Trophoblast cell (in vitro differentiated cells and primary cell): Measurements from ENCODE around the gene CETP.
"Not testable (repeated sequence)": the region's sequence is repeated elsewhere in the genome, so short reads cannot be mapped to it uniquely, and the experiment has no call there.

Experiments
- DNase-seq, 2 donors: peaks; one replicate each; pipeline ENCODE4 v3.0.0-alpha.2; 2016
- H2AFZ ChIP-seq: 2 replicates; pipeline ENCODE4 v1.6.1; 2013; ENCODE audit warnings: low read length, moderate library complexity, mild to moderate bottlenecking; ENCODE audit not compliant: insufficient read depth, poor library complexity
- H2AK5ac ChIP-seq: 2 replicates; pipeline ENCODE4 v1.6.1; 2013; ENCODE audit warnings: mild to moderate bottlenecking, low read length
- H2BK120ac ChIP-seq: 2 replicates; pipeline ENCODE4 v1.6.1; 2013; ENCODE audit warnings: low read length, mild to moderate bottlenecking, moderate library complexity; ENCODE audit not compliant: insufficient read depth, poor library complexity
- H2BK12ac ChIP-seq: 2 replicates; pipeline ENCODE4 v1.6.1; 2013; ENCODE audit warnings: mild to moderate bottlenecking, low read length, moderate library complexity
- H2BK5ac ChIP-seq: 2 replicates; pipeline ENCODE4 v1.6.1; 2013; ENCODE audit warnings: low read length, low read depth, moderate library complexity, mild to moderate bottlenecking; ENCODE audit not compliant: poor library complexity
- H3K14ac ChIP-seq: 2 replicates; pipeline ENCODE4 v1.6.1; 2013; ENCODE audit warnings: mild to moderate bottlenecking, low read length
- H3K18ac ChIP-seq: 2 replicates; pipeline ENCODE4 v1.6.1; 2013; ENCODE audit warnings: mild to moderate bottlenecking, low read length
- H3K23ac ChIP-seq: 2 replicates; pipeline ENCODE4 v1.6.1; 2013; ENCODE audit warnings: low read length
- H3K27ac ChIP-seq: 2 replicates; pipeline ENCODE4 v1.5.1; 2013; ENCODE audit warnings: low read depth, mild to moderate bottlenecking, inconsistent platforms, low read length, moderate library complexity
- H3K27me3 ChIP-seq: 2 replicates; pipeline ENCODE4 v1.6.1; 2013; ENCODE audit warnings: inconsistent platforms, mild to moderate bottlenecking, low read length, moderate library complexity; ENCODE audit not compliant: insufficient read depth
- H3K36me3 ChIP-seq, 2 experiments: 1 replicate in 1 of 2; 2 replicates in 1 of 2; pipeline ENCODE4 v1.6.1; 2013; ENCODE audit warnings: low read length in 2 of 2, mild to moderate bottlenecking in 2 of 2, moderate library complexity in 1 of 2; ENCODE audit not compliant: insufficient read depth in 2 of 2, control insufficient read depth in 1 of 2
- H3K4ac ChIP-seq: 2 replicates; pipeline ENCODE4 v1.6.1; 2013; ENCODE audit warnings: low read depth, mild to moderate bottlenecking, low read length, moderate library complexity
- H3K4me1 ChIP-seq, 2 experiments: 1 replicate in 1 of 2; 2 replicates in 1 of 2; pipeline ENCODE4 v1.6.1; 2013; ENCODE audit warnings: low read length in 2 of 2, mild to moderate bottlenecking in 2 of 2, moderate library complexity in 1 of 2; ENCODE audit not compliant: insufficient read depth in 2 of 2, control insufficient read depth in 1 of 2
- H3K4me2 ChIP-seq: 2 replicates; pipeline ENCODE4 v1.6.1; 2013; ENCODE audit warnings: inconsistent platforms, mild to moderate bottlenecking, low read length, moderate library complexity
- H3K4me3 ChIP-seq: 2 replicates; pipeline ENCODE4 v1.5.1; 2013; ENCODE audit warnings: mild to moderate bottlenecking, low read depth, low read length, inconsistent platforms
- H3K79me1 ChIP-seq: one replicate; pipeline ENCODE4 v1.6.1; 2013; ENCODE audit warnings: low read length
- H3K79me2 ChIP-seq: 2 replicates; pipeline ENCODE4 v1.6.1; 2013; ENCODE audit warnings: low read length, mild to moderate bottlenecking; ENCODE audit not compliant: control insufficient read depth, insufficient read depth, poor library complexity
- H3K9ac ChIP-seq: 2 replicates; pipeline ENCODE4 v1.6.1; 2013; ENCODE audit warnings: mild to moderate bottlenecking, low read length
- H3K9me3 ChIP-seq: 2 replicates; pipeline ENCODE4 v1.6.1; 2013; ENCODE audit warnings: low read depth, mild to moderate bottlenecking, control low read depth, inconsistent platforms, low read length; ENCODE audit not compliant: insufficient read depth
- H4K12ac ChIP-seq: 2 replicates; pipeline ENCODE4 v1.6.1; 2013; ENCODE audit warnings: low read depth, mild to moderate bottlenecking, low read length, moderate library complexity
- H4K8ac ChIP-seq: 2 replicates; pipeline ENCODE4 v1.6.1; 2013; ENCODE audit warnings: low read depth, mild to moderate bottlenecking, low read length, moderate library complexity
- H4K91ac ChIP-seq: one replicate; pipeline ENCODE4 v1.6.1; 2013; ENCODE audit warnings: low read depth, mild to moderate bottlenecking, low read length, moderate library complexity
- WGBS: extraction: QIAGEN DNeasy Blood & Tissue Kit; methylation state at CpG from one replicate; pipeline ENCODE4 v1.1.7; 2013; ENCODE audit warnings: missing lambda C conversion rate; ENCODE audit not compliant: insufficient read length, insufficient coverage; ENCODE audit errors: extremely low coverage; 5-methylcytosine and 5-hydroxymethylcytosine counted together

CETP gene

DNA sequence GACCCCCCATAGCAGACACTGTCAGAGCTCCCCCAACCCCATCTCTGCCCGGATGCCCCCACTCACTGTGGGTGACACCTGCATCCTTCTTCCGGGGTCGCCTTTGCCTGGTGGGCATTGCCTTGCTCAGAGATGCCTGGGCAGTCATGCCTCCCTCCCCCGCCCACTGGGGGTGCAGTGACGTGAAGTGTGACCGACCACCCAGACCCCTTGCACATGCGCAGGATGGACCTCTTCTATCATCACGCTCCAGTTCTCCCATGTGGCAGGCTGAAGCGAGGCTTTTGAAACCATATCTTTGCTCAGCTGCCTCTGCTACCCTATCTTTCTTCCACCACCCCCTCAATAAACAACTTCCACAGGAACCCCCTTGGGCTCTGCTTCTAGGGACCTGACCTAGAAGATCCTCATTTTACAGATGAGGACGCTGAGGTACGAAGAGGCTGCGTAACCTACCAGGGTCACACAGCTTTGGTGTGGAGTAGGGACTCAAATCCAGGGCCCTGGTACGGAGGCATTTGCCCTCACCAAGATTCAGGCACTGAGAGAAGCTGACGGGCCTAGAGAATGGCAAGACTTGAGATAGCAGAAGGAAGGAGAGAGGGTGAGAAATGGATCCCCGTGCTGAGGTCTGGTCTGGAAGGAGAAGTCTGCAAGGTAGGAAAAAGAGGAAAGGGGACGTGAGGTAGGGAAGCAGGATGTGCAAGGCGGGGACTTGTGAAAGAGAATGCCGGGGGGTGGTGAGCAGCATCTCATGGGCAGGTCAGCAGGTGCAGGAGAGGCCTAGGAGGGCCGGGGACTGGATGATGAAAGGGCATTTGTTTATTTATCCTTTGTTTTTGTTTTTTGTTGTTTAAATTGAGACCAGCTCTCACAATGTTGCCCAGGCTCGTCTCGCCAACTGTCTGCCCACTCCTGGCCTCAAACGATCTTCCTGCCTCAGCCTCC, 42.0 kb downstream of the CETP start:
- Histone ChIP-seq H4K12ac (no peak overlapping the region), H3K9ac (no peak overlapping the region), H3K4me3 (no peak overlapping the region), H3K27ac (no peak overlapping the region), H2BK5ac (no peak overlapping the region), H4K91ac (no peak overlapping the region), H2AK5ac (no peak overlapping the region), H2BK120ac (no peak overlapping the region), H3K4ac (no peak overlapping the region), H3K79me1 (no peaks in the 10 kb centered on the region), H3K27me3 (no peaks in the 10 kb centered on the region), H3K79me2 (no peaks in the 10 kb centered on the region), H3K18ac (no peak overlapping the region), H3K9me3 (no peaks in the 10 kb centered on the region), H4K8ac (no peak overlapping the region), H3K23ac (no peak overlapping the region), H2AFZ (no peak overlapping the region), H3K4me2 (no peak overlapping the region), H3K36me3 (no peaks in the 10 kb centered on the region), H3K4me1 (no peaks in the 10 kb centered on the region), H2BK12ac (no peak overlapping the region), H3K14ac (no peak overlapping the region)
- no CpG with 5 or more reads among the region's 22 CpGs for WGBS
- DNase-seq = no peak

DNA sequence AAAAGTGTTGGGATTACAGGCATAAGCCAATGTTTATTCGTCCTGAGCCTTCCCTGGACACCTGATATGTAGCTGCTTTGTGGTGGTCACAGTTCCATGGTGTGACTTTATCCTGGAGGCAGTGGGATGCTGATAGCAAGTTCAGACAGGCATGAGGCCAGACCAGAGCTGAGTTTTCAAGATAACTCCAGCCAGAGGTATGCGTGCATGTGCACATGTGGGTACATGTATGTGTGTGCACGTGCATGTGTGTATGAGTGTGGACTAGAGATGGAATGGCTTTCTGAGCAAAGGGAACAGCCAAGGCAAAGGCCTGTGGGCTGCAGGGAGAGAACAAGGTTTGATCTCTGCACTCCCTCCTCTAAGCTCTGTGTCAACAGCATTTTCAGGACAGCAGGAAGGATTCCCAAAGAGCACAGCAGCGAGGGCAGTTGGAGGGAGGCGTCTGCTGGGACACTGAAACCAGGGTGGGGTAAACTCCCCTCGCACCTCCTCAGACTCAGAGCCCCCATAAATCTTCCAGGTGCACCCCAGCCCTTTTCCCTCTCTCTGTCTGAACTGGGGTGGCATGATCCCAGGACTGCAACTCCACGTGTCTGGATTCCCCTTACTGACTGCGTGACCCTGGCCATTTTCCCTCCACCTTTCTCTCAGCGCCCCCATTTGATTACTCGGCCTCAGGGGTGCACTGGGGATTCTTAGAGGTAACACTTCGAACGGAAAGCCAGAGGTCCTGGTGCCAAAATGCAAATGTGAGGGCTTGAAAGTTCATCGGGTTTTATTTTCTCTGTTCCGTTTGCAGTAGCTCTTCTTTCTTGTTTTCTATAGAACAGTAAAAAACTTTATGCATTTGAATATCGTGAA, 42.9 kb downstream of the CETP start:
- no peaks in the 10 kb centered on the region for H3K36me3 ChIP-seq
- H2BK120ac ChIP-seq = no peak overlapping the region
- H2AFZ ChIP-seq = no peak overlapping the region
- H3K9ac ChIP-seq = no peak overlapping the region
- H2BK5ac ChIP-seq = no peak overlapping the region
- H3K4me1 ChIP-seq = no peaks in the 10 kb centered on the region
- H3K79me1 ChIP-seq = no peaks in the 10 kb centered on the region
- H3K4me2 ChIP-seq = no peak overlapping the region
- no peaks in the 10 kb centered on the region for H3K9me3 ChIP-seq
- no peak overlapping the region for H4K8ac ChIP-seq
- no peaks in the 10 kb centered on the region for H3K27me3 ChIP-seq
- no peak for DNase-seq
- no peak overlapping the region for H4K12ac ChIP-seq
- no peak overlapping the region for H3K14ac ChIP-seq
- no peak overlapping the region for H3K4me3 ChIP-seq
- no peak overlapping the region for H2BK12ac ChIP-seq
- H3K18ac ChIP-seq = no peak overlapping the region
- no peak overlapping the region for H2AK5ac ChIP-seq
- H3K27ac ChIP-seq = no peak overlapping the region
- no peak overlapping the region for H3K4ac ChIP-seq
- H3K79me2 ChIP-seq = no peaks in the 10 kb centered on the region
- no peak overlapping the region for H4K91ac ChIP-seq
- no CpG with 5 or more reads among the region's 15 CpGs for WGBS
- no peak overlapping the region for H3K23ac ChIP-seq

DNA sequence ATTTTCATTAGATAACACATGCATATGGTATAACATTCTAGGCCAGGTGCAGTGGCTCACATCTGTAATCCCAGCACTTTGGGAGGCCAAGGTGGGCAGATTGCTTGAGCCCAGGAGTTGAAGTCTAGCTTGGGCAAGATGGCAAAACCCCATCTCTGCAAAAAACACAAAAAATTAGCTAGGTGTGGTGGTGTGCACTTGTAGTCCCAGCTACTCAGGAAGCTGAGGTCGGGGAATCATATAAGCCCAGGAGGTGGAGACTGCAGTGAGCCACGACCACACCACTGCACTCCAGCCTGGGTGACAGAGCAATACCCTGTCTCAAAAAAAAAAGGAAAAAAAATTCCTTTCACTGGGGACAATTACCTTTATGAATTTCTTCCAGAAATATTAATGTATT, 43.8 kb downstream of the CETP start:
- H3K14ac ChIP-seq, H4K91ac ChIP-seq, H3K79me2 ChIP-seq, H3K36me3 ChIP-seq, H3K4me3 ChIP-seq, H4K8ac ChIP-seq, H3K27ac ChIP-seq, H4K12ac ChIP-seq, H3K4me1 ChIP-seq, H3K27me3 ChIP-seq, H2BK5ac ChIP-seq, H3K9me3 ChIP-seq, H3K4ac ChIP-seq, H2BK12ac ChIP-seq, H2AFZ ChIP-seq, H3K4me2 ChIP-seq, H3K9ac ChIP-seq, H2BK120ac ChIP-seq, DNase-seq, H3K79me1 ChIP-seq, H3K23ac ChIP-seq, H3K18ac ChIP-seq, H2AK5ac ChIP-seq: not testable (repeated sequence)
- WGBS = no CpG with 5 or more reads among the region's 2 CpGs

DNA sequence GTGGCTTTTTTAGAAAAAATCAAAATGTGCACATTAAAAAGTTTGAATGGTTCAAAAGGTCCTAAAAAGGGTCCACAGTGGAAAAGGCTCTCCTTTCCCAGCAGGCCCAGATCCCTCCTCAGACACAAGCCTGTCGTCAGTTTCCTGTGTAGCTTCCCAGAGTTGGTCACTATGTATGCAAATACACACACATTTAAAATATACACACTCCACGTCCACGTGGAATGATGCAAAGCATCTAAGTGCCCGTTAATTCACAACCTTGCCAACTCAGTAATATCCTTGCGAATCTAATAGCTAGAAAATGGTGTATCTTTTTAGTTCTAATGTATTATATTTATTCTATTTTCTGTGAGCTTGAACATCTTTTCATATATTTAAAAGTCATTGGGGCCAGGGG, 45.3 kb downstream of the CETP start:
- no peak overlapping the region for H2BK12ac ChIP-seq
- no peak overlapping the region for H3K14ac ChIP-seq
- H2BK5ac ChIP-seq = no peak overlapping the region
- H3K4me2 ChIP-seq = no peak overlapping the region
- no peak overlapping the region for H3K18ac ChIP-seq
- no peak overlapping the region for H2BK120ac ChIP-seq
- no peak overlapping the region for H3K4ac ChIP-seq
- no peak overlapping the region for H4K91ac ChIP-seq
- no peak overlapping the region for H3K23ac ChIP-seq
- H2AFZ ChIP-seq = no peak overlapping the region
- no peaks in the 10 kb centered on the region for H3K79me1 ChIP-seq
- no peaks in the 10 kb centered on the region for H3K4me1 ChIP-seq
- no peak overlapping the region for H3K4me3 ChIP-seq
- DNase-seq = no peak
- H3K9ac ChIP-seq = no peak overlapping the region
- no peak overlapping the region for H2AK5ac ChIP-seq
- H3K27ac ChIP-seq = no peak overlapping the region
- no peaks in the 10 kb centered on the region for H3K79me2 ChIP-seq
- no peaks in the 10 kb centered on the region for H3K36me3 ChIP-seq
- H3K9me3 ChIP-seq = no peaks in the 10 kb centered on the region
- no CpG with 5 or more reads among the region's 5 CpGs for WGBS
- H4K12ac ChIP-seq = no peak overlapping the region
- no peaks in the 10 kb centered on the region for H3K27me3 ChIP-seq
- H4K8ac ChIP-seq = no peak overlapping the region
